OCI-LY1 (cell line): ENCODE data around the gene SLC35D2.

Experiments
- CTCF ChIP-seq: fragments of 200-600 bp; sonication (generic), shearing (Covaris generic); IDR thresholded peaks from 2 replicates; pipeline ENCODE4 v1.5.1; 2017; ENCODE audit warnings: mild to moderate bottlenecking, antibody characterized with exemption, low read length, moderate library complexity, mixed read lengths
- EZH2 ChIP-seq: fragments of 200-600 bp; sonication (generic), shearing (Covaris generic); IDR thresholded peaks from 2 replicates; pipeline ENCODE4 v1.8.0; 2017; ENCODE audit warnings: borderline replicate concordance, mixed run types, mild to moderate bottlenecking, antibody characterized with exemption, low read length, moderate library complexity, mixed read lengths

DNA sequence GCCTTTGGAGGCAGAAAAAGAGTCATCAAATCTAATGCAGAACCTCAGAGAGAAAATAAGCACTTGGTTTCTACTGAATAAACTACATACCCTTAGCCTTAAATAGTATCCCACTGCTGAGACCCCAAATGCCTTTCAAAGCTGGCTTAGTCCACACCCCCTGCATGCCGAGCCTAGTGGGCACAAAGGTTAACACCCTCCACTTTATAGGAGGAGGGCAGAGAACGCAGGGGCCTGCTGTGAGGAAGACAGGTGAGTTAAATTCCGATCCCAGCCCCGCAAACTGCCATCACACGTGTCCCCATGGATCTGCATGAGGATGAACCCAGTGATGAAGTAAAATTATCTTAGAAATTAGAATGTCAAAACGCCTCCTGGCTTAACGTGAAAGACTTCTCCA, 62.0 kb downstream of the SLC35D2 start:
- TF ChIP-seq CTCF (no peak), EZH2 (no peak)
